ENCODE measurements around the gene HUWE1.

DNA sequence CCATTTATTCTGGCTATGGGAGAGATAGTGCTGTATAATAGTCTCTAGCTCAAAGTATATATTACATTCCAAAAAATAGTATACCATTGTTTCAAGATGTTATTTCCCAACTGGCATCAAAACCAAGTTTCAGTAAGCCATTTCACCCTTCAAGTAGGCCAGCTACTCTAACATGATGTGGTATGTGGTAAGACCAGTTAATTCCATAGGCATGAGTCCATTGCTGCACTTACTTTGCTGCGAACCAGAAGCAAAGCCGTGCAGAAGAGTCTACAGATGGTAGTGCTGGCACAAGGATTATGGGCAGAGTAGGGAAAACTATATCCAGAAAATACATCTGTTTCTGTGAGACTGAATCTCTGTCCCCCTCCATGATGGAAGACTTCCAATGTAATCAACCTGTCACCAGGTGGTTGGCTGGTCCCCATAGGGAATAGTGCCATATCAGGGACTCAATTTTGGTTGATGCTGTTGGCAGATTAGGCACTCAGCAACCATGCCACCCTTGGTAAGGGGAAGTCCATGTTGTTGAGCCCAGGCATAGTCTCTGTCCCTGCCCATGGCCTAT, 202.6 kb downstream of the HUWE1 start:
- TF ChIP-seq, protein P1, sequence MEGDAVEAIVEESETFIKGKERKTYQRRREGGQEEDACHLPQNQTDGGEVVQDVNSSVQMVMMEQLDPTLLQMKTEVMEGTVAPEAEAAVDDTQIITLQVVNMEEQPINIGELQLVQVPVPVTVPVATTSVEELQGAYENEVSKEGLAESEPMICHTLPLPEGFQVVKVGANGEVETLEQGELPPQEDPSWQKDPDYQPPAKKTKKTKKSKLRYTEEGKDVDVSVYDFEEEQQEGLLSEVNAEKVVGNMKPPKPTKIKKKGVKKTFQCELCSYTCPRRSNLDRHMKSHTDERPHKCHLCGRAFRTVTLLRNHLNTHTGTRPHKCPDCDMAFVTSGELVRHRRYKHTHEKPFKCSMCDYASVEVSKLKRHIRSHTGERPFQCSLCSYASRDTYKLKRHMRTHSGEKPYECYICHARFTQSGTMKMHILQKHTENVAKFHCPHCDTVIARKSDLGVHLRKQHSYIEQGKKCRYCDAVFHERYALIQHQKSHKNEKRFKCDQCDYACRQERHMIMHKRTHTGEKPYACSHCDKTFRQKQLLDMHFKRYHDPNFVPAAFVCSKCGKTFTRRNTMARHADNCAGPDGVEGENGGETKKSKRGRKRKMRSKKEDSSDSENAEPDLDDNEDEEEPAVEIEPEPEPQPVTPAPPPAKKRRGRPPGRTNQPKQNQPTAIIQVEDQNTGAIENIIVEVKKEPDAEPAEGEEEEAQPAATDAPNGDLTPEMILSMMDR (conservative IDR thresholded peaks at IDR 0.05; ENCODE audit: low read length) = no peak
- no peak for TF ChIP-seq EZH2phosphoT487 (IDR thresholded peaks at IDR 0.05; ENCODE audit: borderline replicate concordance, low read depth, low read length)
